ENCODE measurements around the gene AOPEP.

AOPEP gene

DNA sequence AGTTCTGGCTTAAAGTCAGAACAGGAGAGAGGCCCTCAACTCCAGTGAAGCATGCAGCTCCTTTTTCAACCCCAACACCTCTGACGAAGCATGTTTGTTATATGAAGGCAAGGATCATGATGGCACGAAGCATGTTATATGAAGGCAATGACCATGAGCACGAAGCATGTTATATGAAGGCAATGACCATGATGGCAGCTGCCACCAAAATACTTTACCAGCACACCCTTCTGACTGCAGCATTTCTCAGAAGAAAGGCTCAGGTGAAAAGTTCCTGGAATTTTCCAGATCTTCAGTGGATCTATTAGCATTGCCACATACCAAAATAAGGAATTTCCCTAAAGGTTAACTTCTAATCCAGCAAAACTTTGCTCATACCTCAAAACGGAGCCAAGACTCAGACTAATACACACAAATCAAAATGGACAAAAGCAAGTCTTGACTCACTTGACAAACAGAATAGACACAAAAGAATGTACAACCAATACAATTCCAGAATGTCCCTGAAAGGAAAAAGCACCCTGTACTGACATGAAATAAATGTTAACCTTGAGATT is 373.6 kb downstream of the AOPEP start:
- no peak for TF ChIP-seq ZFX (IDR thresholded peaks at IDR 0.05)
- TF ChIP-seq, protein P1, sequence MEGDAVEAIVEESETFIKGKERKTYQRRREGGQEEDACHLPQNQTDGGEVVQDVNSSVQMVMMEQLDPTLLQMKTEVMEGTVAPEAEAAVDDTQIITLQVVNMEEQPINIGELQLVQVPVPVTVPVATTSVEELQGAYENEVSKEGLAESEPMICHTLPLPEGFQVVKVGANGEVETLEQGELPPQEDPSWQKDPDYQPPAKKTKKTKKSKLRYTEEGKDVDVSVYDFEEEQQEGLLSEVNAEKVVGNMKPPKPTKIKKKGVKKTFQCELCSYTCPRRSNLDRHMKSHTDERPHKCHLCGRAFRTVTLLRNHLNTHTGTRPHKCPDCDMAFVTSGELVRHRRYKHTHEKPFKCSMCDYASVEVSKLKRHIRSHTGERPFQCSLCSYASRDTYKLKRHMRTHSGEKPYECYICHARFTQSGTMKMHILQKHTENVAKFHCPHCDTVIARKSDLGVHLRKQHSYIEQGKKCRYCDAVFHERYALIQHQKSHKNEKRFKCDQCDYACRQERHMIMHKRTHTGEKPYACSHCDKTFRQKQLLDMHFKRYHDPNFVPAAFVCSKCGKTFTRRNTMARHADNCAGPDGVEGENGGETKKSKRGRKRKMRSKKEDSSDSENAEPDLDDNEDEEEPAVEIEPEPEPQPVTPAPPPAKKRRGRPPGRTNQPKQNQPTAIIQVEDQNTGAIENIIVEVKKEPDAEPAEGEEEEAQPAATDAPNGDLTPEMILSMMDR (conservative IDR thresholded peaks at IDR 0.05), result no peak
- H3K27ac ChIP-seq, result no peak overlapping the region

DNA sequence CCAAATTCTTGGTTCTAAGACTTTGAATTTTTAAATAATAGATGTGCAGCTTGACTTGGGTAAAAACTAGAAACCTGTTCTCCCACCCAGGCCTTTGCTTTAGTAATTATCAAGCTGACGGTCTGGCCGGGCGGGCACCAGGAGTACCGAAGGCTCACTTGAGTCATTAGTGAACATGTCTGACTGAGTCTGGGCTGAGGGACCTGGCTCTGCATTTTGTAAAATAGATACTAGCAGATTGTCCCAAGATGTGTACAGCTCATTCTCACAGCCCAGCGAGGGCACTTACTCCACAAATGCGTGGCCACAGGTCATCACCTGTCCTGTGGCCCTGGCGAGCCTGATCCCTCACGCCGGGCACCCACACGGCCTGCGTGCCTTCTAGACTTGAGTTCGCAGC is 374.8 kb downstream of the AOPEP start:
- H3K27ac ChIP-seq, result no peak overlapping the region
- TF ChIP-seq, protein P1 (conservative IDR thresholded peaks at IDR 0.05), result no peak
- TF ChIP-seq ZFX (IDR thresholded peaks at IDR 0.05), result no peak

DNA sequence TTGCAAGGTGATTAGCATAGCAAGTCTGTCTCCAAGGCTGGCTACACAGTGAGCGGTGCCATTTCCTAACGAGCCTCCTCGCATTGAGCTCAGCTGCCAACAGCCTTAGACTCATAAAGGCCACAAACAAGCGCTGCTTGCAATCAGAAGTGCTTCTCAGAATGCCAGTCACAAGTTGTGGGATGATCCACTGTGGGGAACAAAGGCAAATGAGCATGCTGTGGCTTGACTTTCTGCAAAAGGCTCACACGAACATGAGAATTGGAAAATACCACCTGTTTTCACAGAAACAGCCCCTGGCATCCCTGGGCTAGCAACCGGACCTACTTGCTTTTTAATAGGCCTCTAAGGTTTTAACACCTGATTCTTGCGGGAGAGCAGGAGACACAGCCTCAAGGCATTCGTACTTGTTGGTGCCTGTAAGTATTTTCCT is 375.5 kb downstream of the AOPEP start:
- TF ChIP-seq ZFX (IDR thresholded peaks at IDR 0.05), result no peak
- TF ChIP-seq, protein P1 (conservative IDR thresholded peaks at IDR 0.05), result no peak
- H3K27ac ChIP-seq, result no peak overlapping the region

DNA sequence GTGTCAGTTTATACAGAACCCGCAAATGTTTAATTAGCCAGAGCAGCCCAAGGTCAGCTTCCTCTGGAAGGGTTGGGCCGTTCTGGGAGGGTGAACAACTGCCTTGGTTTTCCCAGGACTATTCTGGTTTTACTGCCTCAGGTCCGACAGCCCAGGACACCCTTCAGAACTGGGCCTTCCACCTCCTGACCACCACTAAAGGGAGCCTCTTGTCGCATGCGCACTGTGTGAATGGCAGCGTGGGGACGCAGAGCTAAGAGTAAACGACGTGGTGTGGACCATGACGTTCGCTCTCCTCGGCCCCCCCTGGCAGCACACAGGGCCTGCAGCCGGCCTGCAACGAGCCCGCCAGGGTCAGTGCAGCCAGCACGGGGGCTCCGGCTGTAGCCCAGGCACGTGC is 376.1 kb downstream of the AOPEP start:
- TF ChIP-seq ZFX (IDR thresholded peaks at IDR 0.05), result no peak
- TF ChIP-seq, protein P1 (conservative IDR thresholded peaks at IDR 0.05), result no peak
- H3K27ac ChIP-seq, result no peak overlapping the region

DNA sequence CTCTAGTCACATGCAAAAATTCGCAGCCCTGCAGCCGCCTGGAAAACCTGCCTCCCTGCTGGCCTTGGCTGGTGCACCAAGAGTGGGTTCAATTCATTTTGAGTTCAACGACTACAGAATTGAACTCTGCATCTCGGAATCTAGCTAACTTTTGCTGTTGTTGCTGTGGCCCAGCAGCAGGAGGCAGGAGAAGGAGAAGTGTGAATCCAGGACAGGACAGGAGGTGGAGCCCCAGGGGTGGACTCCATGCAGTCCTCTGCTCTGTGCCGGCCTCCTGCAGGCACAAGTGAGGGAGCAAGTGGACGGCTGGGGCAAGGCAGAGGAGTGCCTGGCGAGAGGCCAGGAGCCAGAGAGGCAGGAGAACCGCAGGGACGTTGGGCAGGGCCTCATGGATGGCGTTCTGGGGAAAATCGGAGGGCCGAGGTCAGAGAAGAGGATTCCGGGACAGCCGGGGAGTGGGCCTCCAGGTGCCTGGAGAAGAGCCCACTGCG is 376.8 kb downstream of the AOPEP start:
- TF ChIP-seq, protein P1 (conservative IDR thresholded peaks at IDR 0.05), result no peak
- TF ChIP-seq ZFX (IDR thresholded peaks at IDR 0.05), result no peak
- H3K27ac ChIP-seq, result no peak overlapping the region

DNA sequence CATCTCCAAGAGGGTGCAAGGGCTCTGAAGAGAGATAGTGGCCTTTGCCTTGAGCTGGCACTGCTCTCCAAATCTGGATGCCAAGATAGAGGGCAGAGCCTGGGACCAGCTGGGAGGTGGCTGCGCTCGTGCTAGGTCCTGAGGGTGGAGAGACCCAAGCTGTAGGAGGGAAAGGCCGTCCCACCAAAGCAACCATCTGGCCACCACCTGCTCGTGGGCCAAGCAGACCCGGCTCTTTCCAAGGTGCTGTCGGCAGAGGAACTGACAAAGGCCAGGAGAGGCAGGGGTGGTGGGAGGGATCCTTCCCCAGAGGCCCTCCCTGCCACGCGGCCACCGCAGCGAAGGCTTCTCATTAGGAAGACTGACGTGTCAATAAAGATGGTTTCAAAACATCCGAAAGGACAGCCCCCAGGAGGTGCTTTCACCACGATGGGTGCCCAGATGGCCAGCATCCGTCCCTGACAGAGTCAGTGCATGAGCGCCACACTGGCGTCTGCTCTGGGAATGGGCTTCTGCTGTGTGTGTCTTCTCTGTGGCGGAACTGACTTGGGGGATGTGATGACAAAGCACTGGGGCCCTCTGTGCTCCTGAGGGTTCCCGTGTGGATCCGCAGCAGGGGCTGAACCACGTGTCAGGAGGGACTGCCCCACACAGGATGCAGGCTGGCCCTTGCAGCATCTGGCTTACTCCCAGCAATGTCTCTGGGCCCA is 377.5 kb downstream of the AOPEP start:
- no peak for TF ChIP-seq ZFX (IDR thresholded peaks at IDR 0.05)
- TF ChIP-seq, protein P1 (conservative IDR thresholded peaks at IDR 0.05), result no peak
- H3K27ac ChIP-seq, result no peak overlapping the region

DNA sequence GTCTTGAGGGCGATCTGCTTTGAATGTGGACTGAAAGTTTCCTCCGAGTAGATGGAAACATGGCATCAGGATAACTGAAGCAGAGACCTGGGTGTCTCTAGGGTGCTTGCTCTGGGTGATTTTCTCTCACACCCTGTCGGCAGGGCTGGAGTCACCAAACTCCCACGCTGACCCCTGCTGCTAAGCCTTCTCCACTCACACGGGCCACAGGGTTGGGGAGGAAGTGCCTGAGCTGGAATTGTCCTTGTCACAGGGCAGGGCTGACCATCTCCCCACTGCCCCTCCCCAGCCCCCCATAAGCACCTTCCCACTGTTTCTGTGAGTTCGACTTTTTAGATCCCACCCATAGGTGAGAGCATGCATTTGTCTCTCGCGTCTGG is 378.1 kb downstream of the AOPEP start:
- H3K27ac ChIP-seq, result no peak overlapping the region
- no peak for TF ChIP-seq ZFX (IDR thresholded peaks at IDR 0.05)
- TF ChIP-seq, protein P1 (conservative IDR thresholded peaks at IDR 0.05), result no peak
